Transverse colon (tissue), 3 donors: ENCODE measurements around the gene COMMD2.

ENCODE experiments used
- EP300 ChIP-seq: sonication (generic); formaldehyde crosslinking; IDR thresholded peaks from one replicate; pipeline ENCODE4 v1.6.1; 2017; ENCODE audit warnings: antibody characterized with exemption, low read depth
- POLR2A ChIP-seq: fragments of 450-650 bp; IDR thresholded peaks from one replicate; pipeline ENCODE4 v1.6.1; 2016; ENCODE audit warnings: antibody characterized with exemption, mild to moderate bottlenecking, moderate library complexity
- TF ChIP-seq, protein P1 (sequence below), 5 experiments: fragments of 200-600 bp in 3 of 5; fragments of 450-650 bp in 2 of 5; sonication (generic) in 3 of 5; IDR thresholded peaks; 1 replicate in 2 of 5; 2 replicates in 3 of 5; pipeline ENCODE4 v1.5.1; 2016 to 2017; ENCODE audit warnings: antibody characterized with exemption in 5 of 5, inconsistent platforms in 3 of 5, mild to moderate bottlenecking in 2 of 5, moderate library complexity in 1 of 5

DNA sequence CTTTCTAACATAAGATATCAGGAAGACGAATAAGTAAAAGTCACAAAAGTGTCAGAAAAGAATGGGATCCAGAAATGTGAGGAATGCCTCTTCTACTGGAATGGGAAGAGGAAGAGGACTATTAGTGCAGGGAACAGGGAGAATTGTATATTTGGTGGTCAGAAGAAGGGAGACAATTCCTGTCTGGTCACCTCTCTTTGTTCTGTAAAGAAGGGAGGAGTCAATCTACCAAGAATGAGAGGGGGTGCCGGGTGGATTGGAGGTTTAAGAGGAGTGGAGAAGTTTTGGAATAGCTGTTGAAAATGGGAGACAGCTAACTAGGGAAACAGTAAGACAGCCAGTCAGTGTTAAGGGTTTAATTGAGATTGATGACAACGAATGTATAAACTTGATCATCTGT is 20.1 kb downstream of the COMMD2 start:
- TF ChIP-seq, protein P1, sequence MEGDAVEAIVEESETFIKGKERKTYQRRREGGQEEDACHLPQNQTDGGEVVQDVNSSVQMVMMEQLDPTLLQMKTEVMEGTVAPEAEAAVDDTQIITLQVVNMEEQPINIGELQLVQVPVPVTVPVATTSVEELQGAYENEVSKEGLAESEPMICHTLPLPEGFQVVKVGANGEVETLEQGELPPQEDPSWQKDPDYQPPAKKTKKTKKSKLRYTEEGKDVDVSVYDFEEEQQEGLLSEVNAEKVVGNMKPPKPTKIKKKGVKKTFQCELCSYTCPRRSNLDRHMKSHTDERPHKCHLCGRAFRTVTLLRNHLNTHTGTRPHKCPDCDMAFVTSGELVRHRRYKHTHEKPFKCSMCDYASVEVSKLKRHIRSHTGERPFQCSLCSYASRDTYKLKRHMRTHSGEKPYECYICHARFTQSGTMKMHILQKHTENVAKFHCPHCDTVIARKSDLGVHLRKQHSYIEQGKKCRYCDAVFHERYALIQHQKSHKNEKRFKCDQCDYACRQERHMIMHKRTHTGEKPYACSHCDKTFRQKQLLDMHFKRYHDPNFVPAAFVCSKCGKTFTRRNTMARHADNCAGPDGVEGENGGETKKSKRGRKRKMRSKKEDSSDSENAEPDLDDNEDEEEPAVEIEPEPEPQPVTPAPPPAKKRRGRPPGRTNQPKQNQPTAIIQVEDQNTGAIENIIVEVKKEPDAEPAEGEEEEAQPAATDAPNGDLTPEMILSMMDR (IDR thresholded peaks at IDR 0.05) = no peak
- TF ChIP-seq POLR2A (no peak), EP300 (no peak)
